Heart left ventricle (tissue), 13 donors: ENCODE results near the gene FGF22.

Experiments
- POLR2A ChIP-seq, 2 donors: fragments of 450-650 bp; IDR thresholded peaks; one replicate each; pipeline ENCODE4 v1.6.1; 2017; ENCODE audit warnings: antibody characterized with exemption in 2 of 2, mild to moderate bottlenecking in 2 of 2, moderate library complexity in 2 of 2
- TF ChIP-seq, protein P1 (sequence below), 12 donors: fragments of 200-600 bp; sonication (generic) in 4 of 12; IDR thresholded peaks; one replicate each; pipeline versions ENCODE4 v1.5.0 to v1.8.0; 2018 to 2022; ENCODE audit warnings: antibody characterized with exemption in 12 of 12, mild to moderate bottlenecking in 5 of 12
- donor health status: ischemic (EF 13 %, LVEDD 7.1; RV severe dilation, severe dysfunction).
- donor health status: DM: no; HTN: yes; CAD: no.
- donor health status: DM: no; HTN: no; CAD: no.
- donor health status: ischemic (EF 25% LVEDD 6.9; RV normal size, moderate dysfunction).
- donor health status: ischemic (EF 25% LVEDD 5.7; RV mildly dilated, moderate dysfunction).
- donor health status: ischemic (EF 35%, LVEDD 5.7; RV mildly dilated, moderate dysfunction).
- donor health status: nonischemic (EF 11% LVEDD 7.7; RV severe dilation, severe dysfunction).
- donor health status: DM: yes; HTN: yes; CAD: no.
- donor health status: PGD.
- donor health status: ischemic (EF 29% LVEDD 5.4; RV normal size, mild dysfunction).
- donor health status: nonischemic (EF 23%, LVEDD 6.1; RV moderate dilation, normal function).

GRCh38 chr19:640161-640558 lies 481 bp downstream of the FGF22 start:
- TF ChIP-seq, protein P1, sequence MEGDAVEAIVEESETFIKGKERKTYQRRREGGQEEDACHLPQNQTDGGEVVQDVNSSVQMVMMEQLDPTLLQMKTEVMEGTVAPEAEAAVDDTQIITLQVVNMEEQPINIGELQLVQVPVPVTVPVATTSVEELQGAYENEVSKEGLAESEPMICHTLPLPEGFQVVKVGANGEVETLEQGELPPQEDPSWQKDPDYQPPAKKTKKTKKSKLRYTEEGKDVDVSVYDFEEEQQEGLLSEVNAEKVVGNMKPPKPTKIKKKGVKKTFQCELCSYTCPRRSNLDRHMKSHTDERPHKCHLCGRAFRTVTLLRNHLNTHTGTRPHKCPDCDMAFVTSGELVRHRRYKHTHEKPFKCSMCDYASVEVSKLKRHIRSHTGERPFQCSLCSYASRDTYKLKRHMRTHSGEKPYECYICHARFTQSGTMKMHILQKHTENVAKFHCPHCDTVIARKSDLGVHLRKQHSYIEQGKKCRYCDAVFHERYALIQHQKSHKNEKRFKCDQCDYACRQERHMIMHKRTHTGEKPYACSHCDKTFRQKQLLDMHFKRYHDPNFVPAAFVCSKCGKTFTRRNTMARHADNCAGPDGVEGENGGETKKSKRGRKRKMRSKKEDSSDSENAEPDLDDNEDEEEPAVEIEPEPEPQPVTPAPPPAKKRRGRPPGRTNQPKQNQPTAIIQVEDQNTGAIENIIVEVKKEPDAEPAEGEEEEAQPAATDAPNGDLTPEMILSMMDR (IDR thresholded peaks at IDR 0.05) = no peak
- no peak for TF ChIP-seq POLR2A (IDR thresholded peaks at IDR 0.05)
